ENCODE results near the gene SLC43A2.

GRCh38 chr17:1554751-1555540 lies 73.7 kb downstream of the SLC43A2 start:
- TF ChIP-seq, protein P1, sequence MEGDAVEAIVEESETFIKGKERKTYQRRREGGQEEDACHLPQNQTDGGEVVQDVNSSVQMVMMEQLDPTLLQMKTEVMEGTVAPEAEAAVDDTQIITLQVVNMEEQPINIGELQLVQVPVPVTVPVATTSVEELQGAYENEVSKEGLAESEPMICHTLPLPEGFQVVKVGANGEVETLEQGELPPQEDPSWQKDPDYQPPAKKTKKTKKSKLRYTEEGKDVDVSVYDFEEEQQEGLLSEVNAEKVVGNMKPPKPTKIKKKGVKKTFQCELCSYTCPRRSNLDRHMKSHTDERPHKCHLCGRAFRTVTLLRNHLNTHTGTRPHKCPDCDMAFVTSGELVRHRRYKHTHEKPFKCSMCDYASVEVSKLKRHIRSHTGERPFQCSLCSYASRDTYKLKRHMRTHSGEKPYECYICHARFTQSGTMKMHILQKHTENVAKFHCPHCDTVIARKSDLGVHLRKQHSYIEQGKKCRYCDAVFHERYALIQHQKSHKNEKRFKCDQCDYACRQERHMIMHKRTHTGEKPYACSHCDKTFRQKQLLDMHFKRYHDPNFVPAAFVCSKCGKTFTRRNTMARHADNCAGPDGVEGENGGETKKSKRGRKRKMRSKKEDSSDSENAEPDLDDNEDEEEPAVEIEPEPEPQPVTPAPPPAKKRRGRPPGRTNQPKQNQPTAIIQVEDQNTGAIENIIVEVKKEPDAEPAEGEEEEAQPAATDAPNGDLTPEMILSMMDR (IDR thresholded peaks at IDR 0.05), result no peak
- no peak for TF ChIP-seq POLR2A (IDR thresholded peaks at IDR 0.05)

All from Peyer's patch (tissue), 4 donors.